GM12865 (cell line): ENCODE data around the gene C3orf80.

ENCODE experiments used
- DNase-seq: peaks from one replicate; pipeline ENCODE4 v3.0.0; 2010; ENCODE audit warnings: low read depth
- H3K4me3 ChIP-seq: 2 replicates; pipeline ENCODE4 v1.5.1; 2011; ENCODE audit warnings: mild to moderate bottlenecking, low read depth, low read length, control low read depth
- TF ChIP-seq, protein P1 (sequence below): IDR thresholded peaks from 2 replicates; pipeline ENCODE4 v1.5.1; 2011; ENCODE audit warnings: low read length, control low read depth, low read depth, inconsistent platforms; ENCODE audit not compliant: insufficient read depth; ENCODE audit errors: missing control alignments

C3orf80 gene

DNA sequence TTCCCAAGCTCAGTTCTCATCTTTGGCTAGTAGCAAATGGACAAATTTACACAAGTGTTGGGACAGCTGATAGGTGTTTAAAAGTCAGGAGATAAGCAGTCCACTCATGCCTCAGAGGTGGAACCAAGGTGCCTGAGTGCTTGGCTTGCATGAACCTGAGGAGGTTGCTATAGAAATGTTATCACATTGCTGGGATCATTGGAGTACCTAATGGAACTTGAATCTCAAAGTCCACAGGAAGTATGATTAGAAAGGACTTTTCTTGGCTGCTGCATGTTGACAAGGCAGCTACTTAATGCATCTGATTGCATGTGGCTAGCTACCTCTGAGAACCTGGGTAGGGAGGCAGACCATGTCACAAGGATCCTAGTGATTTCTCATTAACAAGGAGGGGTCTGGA is 39.5 kb upstream of the C3orf80 start:
- no peak overlapping the region for H3K4me3 ChIP-seq
- no peak for DNase-seq
- TF ChIP-seq, protein P1, sequence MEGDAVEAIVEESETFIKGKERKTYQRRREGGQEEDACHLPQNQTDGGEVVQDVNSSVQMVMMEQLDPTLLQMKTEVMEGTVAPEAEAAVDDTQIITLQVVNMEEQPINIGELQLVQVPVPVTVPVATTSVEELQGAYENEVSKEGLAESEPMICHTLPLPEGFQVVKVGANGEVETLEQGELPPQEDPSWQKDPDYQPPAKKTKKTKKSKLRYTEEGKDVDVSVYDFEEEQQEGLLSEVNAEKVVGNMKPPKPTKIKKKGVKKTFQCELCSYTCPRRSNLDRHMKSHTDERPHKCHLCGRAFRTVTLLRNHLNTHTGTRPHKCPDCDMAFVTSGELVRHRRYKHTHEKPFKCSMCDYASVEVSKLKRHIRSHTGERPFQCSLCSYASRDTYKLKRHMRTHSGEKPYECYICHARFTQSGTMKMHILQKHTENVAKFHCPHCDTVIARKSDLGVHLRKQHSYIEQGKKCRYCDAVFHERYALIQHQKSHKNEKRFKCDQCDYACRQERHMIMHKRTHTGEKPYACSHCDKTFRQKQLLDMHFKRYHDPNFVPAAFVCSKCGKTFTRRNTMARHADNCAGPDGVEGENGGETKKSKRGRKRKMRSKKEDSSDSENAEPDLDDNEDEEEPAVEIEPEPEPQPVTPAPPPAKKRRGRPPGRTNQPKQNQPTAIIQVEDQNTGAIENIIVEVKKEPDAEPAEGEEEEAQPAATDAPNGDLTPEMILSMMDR, result no peak

DNA sequence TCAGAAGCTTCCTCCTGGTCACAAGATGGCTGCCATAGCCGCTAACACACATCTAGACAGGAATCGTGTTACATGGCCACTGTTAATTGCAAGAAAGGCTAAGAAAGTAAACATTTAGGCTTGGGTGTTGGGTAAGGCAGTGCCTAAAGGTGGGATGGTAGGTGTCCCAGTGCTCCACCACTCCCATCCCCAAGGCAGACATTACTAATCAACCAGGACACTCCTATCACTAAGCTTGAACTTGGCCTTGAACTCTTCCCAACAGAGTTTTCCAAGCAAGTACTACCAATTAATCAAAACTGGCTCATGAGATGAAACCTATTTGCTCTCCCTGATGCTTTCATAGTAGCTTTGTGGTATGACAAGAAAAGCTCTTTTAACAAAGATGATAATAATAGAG is 37.9 kb upstream of the C3orf80 start:
- TF ChIP-seq, protein P1, result no peak
- no peak overlapping the region for H3K4me3 ChIP-seq
- DNase-seq, result no peak

DNA sequence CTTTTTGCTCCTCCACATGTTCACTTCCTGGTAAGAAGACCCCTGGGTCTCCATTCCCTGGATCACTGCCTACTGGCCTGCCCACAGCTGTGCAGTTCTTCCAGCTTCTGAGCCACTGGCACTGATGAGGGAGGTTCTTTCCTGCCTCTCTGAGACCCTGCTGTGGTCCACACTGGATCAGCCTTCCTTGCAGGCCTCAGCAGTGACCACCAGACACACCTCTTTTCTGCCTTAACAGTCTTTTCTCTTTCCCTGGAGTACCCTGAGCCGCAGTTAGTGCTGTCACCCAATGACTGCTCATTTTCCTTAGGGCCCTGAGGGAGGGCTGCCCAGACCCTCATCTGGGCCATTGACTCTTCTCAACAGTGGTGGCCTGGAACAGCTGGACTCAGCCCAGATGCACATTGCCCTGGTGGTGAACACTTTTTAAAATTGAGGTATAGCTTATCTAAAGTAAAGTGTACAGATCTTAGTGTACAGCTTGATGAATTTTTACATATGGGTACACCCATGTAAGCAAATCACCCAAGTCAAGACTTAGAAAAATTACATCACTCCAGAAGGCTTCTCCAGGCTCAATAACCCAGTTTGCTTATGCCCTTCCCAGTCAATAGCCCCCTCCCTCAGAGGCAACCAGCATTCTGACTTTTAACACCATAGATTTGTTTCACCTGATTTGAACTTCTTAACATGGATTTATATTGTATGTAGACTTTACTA is 32.8 kb upstream of the C3orf80 start:
- no peak for DNase-seq
- TF ChIP-seq, protein P1, result no peak

DNA sequence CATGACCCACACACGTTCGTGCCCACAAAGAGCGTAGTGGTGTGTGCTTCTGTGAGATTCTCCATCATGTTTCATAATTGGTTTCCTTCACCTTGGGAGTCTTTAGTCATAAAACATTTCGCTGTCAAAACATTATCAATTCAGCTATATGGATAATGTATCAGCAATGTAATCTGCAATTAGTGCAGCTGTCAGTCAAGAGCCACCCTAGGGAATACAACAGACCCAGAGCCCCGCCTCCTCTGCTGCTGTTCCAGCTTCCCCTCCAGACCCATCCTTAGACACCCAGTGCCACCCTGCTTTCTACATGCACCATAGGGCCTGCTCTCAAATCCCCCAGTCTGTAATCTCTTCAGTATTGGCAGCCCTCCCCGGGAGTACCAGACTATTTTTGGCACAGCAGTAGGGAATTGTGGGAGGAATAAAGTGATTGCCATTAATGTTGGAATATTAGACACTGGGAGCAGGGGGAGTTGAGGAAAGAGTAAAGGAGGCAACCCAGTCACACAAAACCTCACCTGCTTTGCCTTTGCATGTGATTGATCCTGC is 31.5 kb upstream of the C3orf80 start:
- DNase-seq, result no peak
- H3K4me3 ChIP-seq, result no peak overlapping the region
- TF ChIP-seq, protein P1, result no peak

More for the DNA sequence above, 32.8 kb upstream of the C3orf80 start:
- H3K4me3 ChIP-seq, result no peak overlapping the region

DNA sequence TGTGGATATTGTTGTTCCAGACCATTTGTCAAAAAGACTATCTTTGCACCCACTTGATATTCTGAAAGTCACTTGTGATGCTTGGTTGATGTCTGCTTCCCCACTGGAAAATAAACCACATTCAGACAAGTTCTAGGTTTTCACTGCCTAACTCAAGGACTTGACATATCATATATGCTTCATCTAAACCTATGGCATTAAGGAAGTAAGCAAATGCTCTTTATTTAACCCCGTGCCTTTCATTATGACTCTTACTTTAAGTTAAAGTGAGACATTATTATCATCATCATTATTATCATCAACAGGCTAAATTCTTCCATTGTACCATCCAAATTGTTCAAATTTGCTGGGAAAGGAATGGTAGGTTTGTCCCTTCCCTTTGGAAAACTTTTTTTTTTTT is 30.8 kb upstream of the C3orf80 start:
- TF ChIP-seq, protein P1, result no peak
- no peak for DNase-seq
- H3K4me3 ChIP-seq, result no peak overlapping the region

DNA sequence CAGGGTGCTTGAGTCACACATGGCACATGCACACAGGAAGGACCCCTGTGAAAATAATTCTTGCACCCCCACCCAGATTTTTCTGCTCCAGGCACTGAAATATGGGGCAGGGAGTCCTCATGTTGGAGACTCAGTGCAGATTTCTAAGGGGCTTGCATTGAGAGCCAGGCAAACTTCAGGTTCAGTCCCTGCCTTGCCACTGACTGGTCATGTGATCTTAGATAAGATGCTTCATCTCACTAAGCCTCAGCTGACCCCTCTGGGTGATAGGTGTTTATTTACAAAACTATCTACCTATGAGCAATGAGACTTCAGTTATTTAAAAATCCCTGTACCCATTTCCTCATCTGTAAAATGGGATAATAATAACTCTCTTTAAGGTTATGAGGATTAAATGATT is 30.1 kb upstream of the C3orf80 start:
- DNase-seq, result no peak
- TF ChIP-seq, protein P1, result no peak
- H3K4me3 ChIP-seq, result no peak overlapping the region
